OCI-LY7 (cell line): ENCODE measurements around the gene IFITM5.

Experiments
- EZH2phosphoT487 ChIP-seq: fragments of 200-600 bp; sonication (generic); IDR thresholded peaks from 2 replicates; pipeline ENCODE4 v1.6.1; 2018; ENCODE audit warnings: low read depth, borderline replicate concordance, mild to moderate bottlenecking, mixed run types, antibody characterized with exemption, low read length, moderate library complexity, mixed read lengths
- TF ChIP-seq, protein P1 (sequence below): fragments of 200-600 bp; sonication (generic); conservative IDR thresholded peaks from 2 replicates; pipeline ENCODE4 v1.5.1; 2014; ENCODE audit warnings: mild to moderate bottlenecking, antibody characterized with exemption, low read length, moderate library complexity, mixed read lengths

GRCh38 chr11:257766-258493, 41.4 kb downstream of the IFITM5 start:
- TF ChIP-seq, protein P1, sequence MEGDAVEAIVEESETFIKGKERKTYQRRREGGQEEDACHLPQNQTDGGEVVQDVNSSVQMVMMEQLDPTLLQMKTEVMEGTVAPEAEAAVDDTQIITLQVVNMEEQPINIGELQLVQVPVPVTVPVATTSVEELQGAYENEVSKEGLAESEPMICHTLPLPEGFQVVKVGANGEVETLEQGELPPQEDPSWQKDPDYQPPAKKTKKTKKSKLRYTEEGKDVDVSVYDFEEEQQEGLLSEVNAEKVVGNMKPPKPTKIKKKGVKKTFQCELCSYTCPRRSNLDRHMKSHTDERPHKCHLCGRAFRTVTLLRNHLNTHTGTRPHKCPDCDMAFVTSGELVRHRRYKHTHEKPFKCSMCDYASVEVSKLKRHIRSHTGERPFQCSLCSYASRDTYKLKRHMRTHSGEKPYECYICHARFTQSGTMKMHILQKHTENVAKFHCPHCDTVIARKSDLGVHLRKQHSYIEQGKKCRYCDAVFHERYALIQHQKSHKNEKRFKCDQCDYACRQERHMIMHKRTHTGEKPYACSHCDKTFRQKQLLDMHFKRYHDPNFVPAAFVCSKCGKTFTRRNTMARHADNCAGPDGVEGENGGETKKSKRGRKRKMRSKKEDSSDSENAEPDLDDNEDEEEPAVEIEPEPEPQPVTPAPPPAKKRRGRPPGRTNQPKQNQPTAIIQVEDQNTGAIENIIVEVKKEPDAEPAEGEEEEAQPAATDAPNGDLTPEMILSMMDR: peak; percentile 66
- TF ChIP-seq EZH2phosphoT487: no peak
